Activated CD4-positive, alpha-beta memory T cell treated with anti-CD3 and anti-CD28 coated beads for 36 hours (primary cell): Measurements from ENCODE around the gene PITPNC1. TPM values are rescaled to one million over a fixed set of nuclear protein-coding genes. Genes with fewer than 3 reads are reported as not detected.
"Not testable (repeated sequence)": the region's sequence is repeated elsewhere in the genome, so short reads cannot be mapped to it uniquely, and the experiment has no call there.

ENCODE experiments used
- CTCF ChIA-PET: fragments of 350-600 bp; sonication (Branson Sonifier 250); formaldehyde crosslinking; loops from one replicate; lab custom pipeline; 2021; ENCODE audit warnings: antibody characterized with exemption, inconsistent platforms; lab: Charles Lee
- POLR2A ChIA-PET: fragments of 350-600 bp; sonication (Branson Sonifier 250); formaldehyde crosslinking; loops from one replicate; lab custom pipeline; 2021; ENCODE audit warnings: antibody characterized with exemption; lab: Charles Lee
- DNase-seq: peaks from one replicate; pipeline ENCODE4 v3.0.0-alpha.2; 2020
- H3K27ac Mint-ChIP-seq: one replicate; pipeline ENCODE4 v1.8.0; 2021; ENCODE audit warnings: mixed read lengths
- H3K27me3 Mint-ChIP-seq: one replicate; pipeline ENCODE4 v1.8.0; 2021; ENCODE audit warnings: mixed read lengths
- H3K36me3 Mint-ChIP-seq: one replicate; pipeline ENCODE4 v1.8.0; 2021; ENCODE audit warnings: mixed read lengths
- H3K4me1 Mint-ChIP-seq: one replicate; pipeline ENCODE4 v1.8.0; 2021; ENCODE audit warnings: low read depth, mixed read lengths
- H3K4me3 Mint-ChIP-seq: one replicate; pipeline ENCODE4 v1.8.0; 2021; ENCODE audit warnings: mild to moderate bottlenecking, mixed read lengths
- H3K9me3 Mint-ChIP-seq: one replicate; pipeline ENCODE4 v1.8.0; 2021; ENCODE audit warnings: mixed read lengths
- intact Hi-C: fragments of 100-400 bp; cut with micrococcal nuclease; formaldehyde crosslinking; loops from one replicate; pipeline ENCODE4 v1.15.1; 2023
- microRNA-seq: library from miRNA; unstranded; fragments of <30 nt; microRNA quantifications from one replicate; pipeline ENCODE4 v1.2.0, GENCODE V29; 2022; ENCODE audit warnings: borderline number of aligned reads, borderline microRNAs expressed, borderline replicate concordance
- total RNA-seq, 2 experiments: library from RNA; stranded (reverse); gene quantifications; one replicate each; pipeline ENCODE4 v1.2.3, GENCODE V29; 2021

Gene PITPNC1
- total RNA-seq, 2 experiments from 2014 or later, result 35.7 to 37.3 TPM

DNA sequence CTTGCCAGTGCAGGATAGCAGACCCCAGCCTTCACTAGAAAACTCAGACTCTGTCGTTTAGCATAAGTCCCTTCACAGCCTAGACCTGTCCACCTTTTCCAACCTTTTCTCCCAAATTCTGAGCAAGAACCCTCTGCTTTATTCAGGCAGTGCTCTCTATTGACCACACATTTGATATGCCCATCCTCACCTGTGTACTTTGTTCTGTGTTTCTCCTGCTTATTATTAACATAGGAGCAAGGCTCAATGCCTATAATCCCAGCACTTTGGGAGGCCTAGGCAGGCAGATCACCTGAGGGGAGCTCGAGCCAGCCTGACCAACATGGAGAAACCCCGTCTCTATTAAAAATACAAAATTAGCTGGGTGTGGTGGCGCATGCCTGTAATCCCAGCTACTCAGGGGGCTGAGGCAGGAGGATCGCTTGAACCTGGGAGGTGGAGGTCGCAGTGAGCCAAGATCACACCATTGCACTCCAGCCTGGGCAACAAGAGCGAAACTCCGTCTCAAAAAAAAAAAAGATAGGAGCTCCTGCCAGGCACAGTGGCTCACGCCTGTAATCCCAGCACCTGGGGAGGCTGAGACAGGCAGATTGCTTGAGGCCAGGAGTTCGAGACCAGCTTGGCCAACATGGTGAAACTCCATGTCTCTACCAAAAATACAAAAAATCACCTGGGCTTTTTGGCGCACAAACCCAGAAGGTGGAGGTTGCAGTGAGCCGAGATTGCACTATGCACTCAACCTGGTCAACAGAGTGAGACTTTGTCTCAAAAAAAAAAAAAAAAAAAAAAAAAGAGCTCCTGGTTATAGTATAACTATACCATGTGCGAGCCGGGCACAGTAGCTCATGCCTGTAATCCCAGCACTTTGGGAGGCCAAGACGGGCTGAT lies 350.3 kb downstream of the PITPNC1 start:
- H3K27me3 Mint-ChIP-seq, intact Hi-C loops, DNase-seq, H3K9me3 Mint-ChIP-seq, H3K4me3 Mint-ChIP-seq: not testable (repeated sequence)
- ChIA-PET POLR2A (interaction anchor here (0.7 kb wide), 1 partner anchor 313 kb away, joined by 3 read pairs; no protein-coding TSS in a partner anchor), CTCF (interaction anchor here (0.8 kb wide), 1 partner anchor 9 kb away, joined by 3 read pairs; no protein-coding TSS in a partner anchor)
- Mint-ChIP-seq H3K27ac (peak overlapping the region; percentile 8), H3K4me1 (peaks cover 16% of the 10 kb centered on the region), H3K36me3 (peaks cover 56% of the 10 kb centered on the region)

DNA sequence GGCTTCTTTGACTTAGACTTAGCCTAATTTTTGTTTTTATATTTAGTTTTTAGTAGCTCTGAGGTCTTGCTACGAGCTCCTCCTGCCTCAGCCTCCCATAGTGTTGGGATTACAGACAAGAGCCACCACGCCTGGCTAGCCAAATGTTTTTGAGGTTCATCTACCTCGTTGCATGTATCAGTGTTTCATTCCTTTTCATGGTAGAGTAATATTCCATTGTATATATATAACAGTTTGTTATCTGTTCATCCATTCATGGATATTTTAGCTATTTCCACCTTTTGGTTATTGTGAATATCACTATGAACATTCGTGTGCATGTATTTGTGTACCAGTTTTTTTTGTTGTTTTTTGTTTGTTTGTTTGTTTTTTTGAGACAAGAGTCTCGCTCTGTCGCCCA lies 352.8 kb downstream of the PITPNC1 start:
- DNase-seq, result no peak
- intact Hi-C loops, result no loop called here
- ChIA-PET CTCF (no interaction called here), POLR2A (no interaction called here)
- Mint-ChIP-seq H3K4me1 (peaks cover 28% of the 10 kb centered on the region), H3K9me3 (no peaks in the 10 kb centered on the region), H3K27ac (no peak overlapping the region), H3K4me3 (no peak overlapping the region), H3K36me3 (peaks cover 67% of the 10 kb centered on the region), H3K27me3 (no peaks in the 10 kb centered on the region)

DNA sequence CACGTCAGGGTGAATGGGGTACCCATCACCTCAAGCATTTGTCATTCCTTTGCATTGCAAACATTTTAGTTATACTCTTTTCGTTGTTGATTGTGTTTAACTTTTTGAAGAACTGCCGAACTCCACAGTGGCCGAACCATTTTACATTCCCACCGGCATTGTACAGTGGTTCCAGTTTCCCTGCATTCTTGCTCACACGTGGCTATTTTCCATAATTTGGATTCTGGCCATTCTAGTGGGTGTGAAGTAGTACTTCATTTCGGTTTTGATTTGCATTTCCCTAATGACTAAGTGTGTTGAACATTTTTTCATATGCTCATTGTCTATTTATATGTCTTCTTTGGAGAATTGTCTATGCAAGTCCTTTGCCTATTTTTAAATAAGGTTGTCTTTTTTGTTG lies 353.6 kb downstream of the PITPNC1 start:
- Mint-ChIP-seq H3K4me3 (no peak overlapping the region), H3K36me3 (peaks cover 60% of the 10 kb centered on the region), H3K27me3 (no peaks in the 10 kb centered on the region), H3K27ac (no peak overlapping the region), H3K9me3 (no peaks in the 10 kb centered on the region), H3K4me1 (peaks cover 20% of the 10 kb centered on the region)
- ChIA-PET POLR2A (no interaction called here), CTCF (no interaction called here)
- no peak for DNase-seq
- intact Hi-C loops, result no loop called here

DNA sequence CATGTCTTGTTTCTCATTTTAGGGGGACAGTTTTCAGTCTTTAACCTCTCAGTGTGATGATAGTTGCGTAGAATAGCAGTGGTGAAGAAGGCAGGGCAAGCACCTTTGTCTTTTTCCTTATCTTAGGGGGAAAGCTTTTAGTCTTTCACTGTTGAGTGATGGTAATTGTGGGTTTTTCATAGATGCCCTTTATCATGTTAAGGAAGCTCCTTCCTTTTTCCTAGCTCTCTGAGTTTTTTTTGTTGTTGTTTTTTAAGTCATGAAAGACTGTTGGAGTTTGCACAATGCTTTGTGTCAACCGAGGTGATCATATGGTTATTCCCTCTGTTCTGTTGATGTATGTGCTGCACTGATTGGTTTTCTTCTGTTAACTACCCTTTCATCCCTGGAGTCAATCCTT lies 356.4 kb downstream of the PITPNC1 start:
- Mint-ChIP-seq H3K9me3 (no peaks in the 10 kb centered on the region), H3K27me3 (no peaks in the 10 kb centered on the region), H3K4me3 (no peak overlapping the region), H3K4me1 (peaks cover 20% of the 10 kb centered on the region), H3K36me3 (peaks cover 65% of the 10 kb centered on the region), H3K27ac (peak overlapping the region; percentile 35)
- CTCF ChIA-PET, result no interaction called here
- POLR2A ChIA-PET, result no interaction called here
- no peak for DNase-seq
- intact Hi-C loops, result no loop called here

DNA sequence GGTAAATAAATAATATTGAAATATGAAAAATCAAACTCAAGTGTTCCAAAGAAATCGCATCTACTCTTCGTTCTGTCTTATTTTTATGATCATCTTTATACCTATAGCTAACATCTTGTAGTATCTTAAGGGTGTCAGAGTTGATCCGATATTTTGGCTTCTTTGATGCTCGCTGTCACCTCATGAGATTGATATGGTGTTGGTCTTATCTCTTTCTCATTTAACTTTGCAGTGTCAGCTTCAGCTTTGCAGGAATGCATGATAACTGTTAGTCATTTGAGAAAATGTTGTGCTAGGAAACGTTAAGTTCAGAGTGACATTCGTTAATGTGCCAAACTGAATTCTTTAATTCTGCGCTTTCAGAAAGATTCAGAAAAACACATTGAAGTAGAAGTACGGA lies 360.1 kb downstream of the PITPNC1 start:
- POLR2A ChIA-PET, result no interaction called here
- H3K36me3 Mint-ChIP-seq, result peaks cover 58% of the 10 kb centered on the region
- CTCF ChIA-PET, result no interaction called here
- H3K4me1 Mint-ChIP-seq, result peaks cover 15% of the 10 kb centered on the region
- intact Hi-C loops, result no loop called here
- no peak overlapping the region for H3K27ac Mint-ChIP-seq
- DNase-seq, result no peak
- H3K9me3 Mint-ChIP-seq, result no peaks in the 10 kb centered on the region
- H3K4me3 Mint-ChIP-seq, result no peak overlapping the region
- H3K27me3 Mint-ChIP-seq, result no peaks in the 10 kb centered on the region

DNA sequence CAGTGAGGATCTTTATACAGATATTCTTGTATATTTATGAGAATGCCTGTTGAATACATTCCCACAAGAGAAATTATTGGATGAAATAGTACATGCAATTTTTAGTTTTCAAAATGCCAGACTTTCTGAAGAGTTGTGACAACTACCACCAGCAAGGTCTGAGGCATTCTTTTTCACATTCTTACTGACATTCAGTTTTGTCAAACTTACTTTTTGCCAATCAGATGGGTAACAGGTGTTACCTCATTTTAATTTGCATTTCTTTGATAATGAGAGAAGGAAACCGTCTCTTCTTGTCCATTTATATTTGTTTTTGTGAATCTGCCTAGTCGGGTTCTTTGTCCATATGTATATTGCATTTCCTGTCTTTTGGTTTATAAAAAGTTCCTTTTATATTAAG lies 364.9 kb downstream of the PITPNC1 start:
- POLR2A ChIA-PET, result no interaction called here
- Mint-ChIP-seq H3K27ac (no peak overlapping the region), H3K27me3 (no peaks in the 10 kb centered on the region), H3K4me3 (no peak overlapping the region), H3K9me3 (no peaks in the 10 kb centered on the region), H3K4me1 (no peaks in the 10 kb centered on the region), H3K36me3 (peaks cover 41% of the 10 kb centered on the region)
- no peak for DNase-seq
- CTCF ChIA-PET, result no interaction called here
- intact Hi-C loops, result no loop called here

Small RNAs within 50 kb of the gene (microRNA-seq; reads per million reads assigned to microRNA genes)
- not detected for gene MIR548AA2
- gene MIR548D2, result not detected

Other genes starting within 250 kb of the PITPNC1 start
- gene HELZ, start 132.1 kb upstream of the PITPNC1 start, total RNA-seq, result 10 to 100 TPM; 52.0 to 53.1 TPM
- 10 to 100 TPM; 94.0 to 98.6 TPM for gene PSMD12, start 10.7 kb upstream of the PITPNC1 start, total RNA-seq